ENCODE measurements around the gene PSME3IP1. TPM values are rescaled to one million over a fixed set of nuclear protein-coding genes. Genes with fewer than 3 reads are reported as not detected.

Gene PSME3IP1
- total RNA-seq, 2 donors from 2014 or later: 39.1 to 64.8 TPM

DNA sequence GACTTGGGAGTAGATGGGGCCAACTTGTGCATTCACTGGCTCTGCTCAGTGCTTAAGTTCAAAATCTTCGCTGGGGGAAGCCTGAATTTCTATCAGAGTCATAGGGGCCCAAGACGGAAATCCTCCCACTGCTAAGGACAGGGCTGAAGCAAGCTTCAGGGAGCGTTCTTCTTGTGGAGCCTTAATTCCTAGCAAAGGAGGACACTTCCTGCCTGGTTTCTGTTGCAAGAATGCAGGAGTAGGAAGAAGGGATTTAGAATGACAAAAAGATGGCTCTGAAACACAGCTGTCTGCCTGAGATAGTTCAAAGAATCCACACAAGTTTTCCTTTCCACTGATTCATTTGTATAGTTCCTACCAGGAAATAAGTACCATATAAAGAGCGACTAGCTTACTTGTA, 26.4 kb downstream of the PSME3IP1 start:
- no peak for DNase-seq (ENCODE audit: low spot score)
- H3K4me3 ChIP-seq: no peak overlapping the region
- no peaks in the 10 kb centered on the region for H3K4me1 ChIP-seq (ENCODE audit: control insufficient read depth in 1 of 2, low read depth in 2 of 2)
- ATAC-seq (ENCODE audit: insufficient number of reproducible peaks, low FRiP score, low read depth): no peak
- no peak overlapping the region for H3K27ac ChIP-seq
- TF ChIP-seq, protein P1, sequence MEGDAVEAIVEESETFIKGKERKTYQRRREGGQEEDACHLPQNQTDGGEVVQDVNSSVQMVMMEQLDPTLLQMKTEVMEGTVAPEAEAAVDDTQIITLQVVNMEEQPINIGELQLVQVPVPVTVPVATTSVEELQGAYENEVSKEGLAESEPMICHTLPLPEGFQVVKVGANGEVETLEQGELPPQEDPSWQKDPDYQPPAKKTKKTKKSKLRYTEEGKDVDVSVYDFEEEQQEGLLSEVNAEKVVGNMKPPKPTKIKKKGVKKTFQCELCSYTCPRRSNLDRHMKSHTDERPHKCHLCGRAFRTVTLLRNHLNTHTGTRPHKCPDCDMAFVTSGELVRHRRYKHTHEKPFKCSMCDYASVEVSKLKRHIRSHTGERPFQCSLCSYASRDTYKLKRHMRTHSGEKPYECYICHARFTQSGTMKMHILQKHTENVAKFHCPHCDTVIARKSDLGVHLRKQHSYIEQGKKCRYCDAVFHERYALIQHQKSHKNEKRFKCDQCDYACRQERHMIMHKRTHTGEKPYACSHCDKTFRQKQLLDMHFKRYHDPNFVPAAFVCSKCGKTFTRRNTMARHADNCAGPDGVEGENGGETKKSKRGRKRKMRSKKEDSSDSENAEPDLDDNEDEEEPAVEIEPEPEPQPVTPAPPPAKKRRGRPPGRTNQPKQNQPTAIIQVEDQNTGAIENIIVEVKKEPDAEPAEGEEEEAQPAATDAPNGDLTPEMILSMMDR (IDR thresholded peaks at IDR 0.05): no peak
- H3K36me3 ChIP-seq: peaks cover 28% of the 10 kb centered on the region
- no peaks in the 10 kb centered on the region for H3K27me3 ChIP-seq (replicated peaks; ENCODE audit: insufficient read depth)
- no peaks in the 10 kb centered on the region for H3K9me3 ChIP-seq

DNA sequence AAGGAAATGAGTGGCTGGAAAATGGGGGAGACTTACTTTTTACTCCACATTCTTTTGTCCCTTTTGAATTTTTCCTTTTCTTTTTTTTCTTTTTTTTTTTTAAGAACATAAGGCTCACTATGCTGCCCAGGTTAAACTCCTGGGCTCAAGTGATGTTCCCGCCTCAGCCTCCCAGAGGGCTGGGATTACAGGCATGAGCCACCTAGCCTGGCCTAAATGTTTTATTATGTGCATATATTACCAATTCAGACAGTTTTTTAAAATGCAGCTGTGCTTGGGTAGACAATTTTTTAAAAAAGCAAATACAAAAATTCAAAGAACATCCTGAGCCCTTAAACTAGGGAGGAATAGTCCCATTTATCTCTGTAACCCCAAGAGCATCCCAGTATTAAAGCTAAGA, 28.3 kb downstream of the PSME3IP1 start:
- no peaks in the 10 kb centered on the region for H3K27me3 ChIP-seq (replicated peaks; ENCODE audit: insufficient read depth)
- TF ChIP-seq, protein P1 (IDR thresholded peaks at IDR 0.05): no peak
- DNase-seq (ENCODE audit: low spot score) (no peak), ATAC-seq (ENCODE audit: insufficient number of reproducible peaks, low FRiP score, low read depth) (no peak)
- no peak overlapping the region for H3K27ac ChIP-seq
- no peak overlapping the region for H3K4me3 ChIP-seq
- H3K9me3 ChIP-seq: no peaks in the 10 kb centered on the region
- no peaks in the 10 kb centered on the region for H3K4me1 ChIP-seq (ENCODE audit: control insufficient read depth in 1 of 2, low read depth in 2 of 2)
- H3K36me3 ChIP-seq: peaks cover 24% of the 10 kb centered on the region

DNA sequence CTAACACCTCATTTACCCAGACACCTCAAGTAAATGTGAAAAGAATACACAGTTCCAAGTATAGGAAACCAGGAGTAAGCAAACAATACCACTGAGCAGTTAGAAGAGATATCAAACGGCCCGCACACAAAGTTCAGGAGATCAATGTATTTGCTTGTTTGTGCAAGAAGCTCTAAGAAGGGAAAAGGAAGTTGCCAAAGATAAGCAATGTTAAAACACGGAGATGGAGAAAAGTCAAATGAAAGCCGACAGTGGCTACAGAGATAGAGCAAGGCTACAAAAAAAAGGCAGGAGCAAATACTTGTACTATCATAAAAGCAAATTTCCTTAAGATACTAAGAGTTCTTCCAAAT, 29.5 kb downstream of the PSME3IP1 start:
- H3K36me3 ChIP-seq: peaks cover 24% of the 10 kb centered on the region
- no peaks in the 10 kb centered on the region for H3K4me1 ChIP-seq (ENCODE audit: control insufficient read depth in 1 of 2, low read depth in 2 of 2)
- H3K27me3 ChIP-seq (replicated peaks; ENCODE audit: insufficient read depth): no peaks in the 10 kb centered on the region
- H3K4me3 ChIP-seq: no peak overlapping the region
- H3K27ac ChIP-seq: no peak overlapping the region
- DNase-seq (ENCODE audit: low spot score): no peak
- no peak for ATAC-seq (ENCODE audit: insufficient number of reproducible peaks, low FRiP score, low read depth)
- TF ChIP-seq, protein P1 (IDR thresholded peaks at IDR 0.05): no peak
- no peaks in the 10 kb centered on the region for H3K9me3 ChIP-seq

- ATAC-seq (ENCODE audit: insufficient number of reproducible peaks, low FRiP score, low read depth) (no peak), DNase-seq (ENCODE audit: low spot score) (no peak)
- Histone ChIP-seq H3K36me3 (peaks cover 24% of the 10 kb centered on the region), H3K9me3 (no peaks in the 10 kb centered on the region), H3K4me3 (no peak overlapping the region), H3K27ac (no peak overlapping the region), H3K27me3 (replicated peaks; ENCODE audit: insufficient read depth) (no peaks in the 10 kb centered on the region), H3K4me1 (ENCODE audit: control insufficient read depth in 1 of 2, low read depth in 2 of 2) (no peaks in the 10 kb centered on the region)
- TF ChIP-seq, protein P1 (IDR thresholded peaks at IDR 0.05): no peak
Measured at GRCh38 chr16:57155702-57156350, 30.0 kb downstream of the PSME3IP1 start.

- Histone ChIP-seq H3K36me3 (peaks cover 24% of the 10 kb centered on the region), H3K4me1 (ENCODE audit: control insufficient read depth in 1 of 2, low read depth in 2 of 2) (no peaks in the 10 kb centered on the region), H3K4me3 (no peak overlapping the region), H3K27ac (no peak overlapping the region), H3K9me3 (no peaks in the 10 kb centered on the region), H3K27me3 (replicated peaks; ENCODE audit: insufficient read depth) (no peaks in the 10 kb centered on the region)
- DNase-seq (ENCODE audit: low spot score) (no peak), ATAC-seq (ENCODE audit: insufficient number of reproducible peaks, low FRiP score, low read depth) (no peak)
- TF ChIP-seq, protein P1 (IDR thresholded peaks at IDR 0.05): no peak
Measured at GRCh38 chr16:57153841-57154240, 32.0 kb downstream of the PSME3IP1 start.
